Superior temporal gyrus (tissue), 1 donor: ENCODE results near the gene RPP40.
"Not testable (repeated sequence)": the region's sequence is repeated elsewhere in the genome, so short reads cannot be mapped to it uniquely, and the experiment has no call there.

Source experiments
- DNase-seq: peaks from one replicate; pipeline ENCODE4 v3.0.0-alpha.2; 2016; ENCODE audit errors: extremely low spot score

RPP40 gene

DNA sequence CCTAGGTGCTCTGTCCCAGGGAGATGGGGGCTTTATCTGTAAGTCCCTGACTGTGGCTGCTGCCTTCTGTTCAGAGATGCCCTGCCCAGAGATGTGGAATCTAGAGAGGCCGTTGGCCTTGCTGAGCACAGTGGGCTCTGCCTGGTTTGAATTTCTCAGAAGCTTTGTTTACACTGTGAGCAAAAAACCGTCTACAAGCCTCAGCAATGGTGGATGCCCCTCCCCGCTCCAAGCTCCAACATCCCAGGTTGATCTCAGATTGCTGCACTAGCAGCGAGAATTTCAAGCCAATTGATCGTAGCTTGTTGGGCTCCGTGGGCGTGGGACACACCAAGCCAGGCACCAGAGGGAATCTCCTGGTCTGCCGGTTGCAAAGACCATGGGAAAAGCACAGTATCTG, 16.3 kb upstream of the RPP40 start:
- DNase-seq, result no peak

DNA sequence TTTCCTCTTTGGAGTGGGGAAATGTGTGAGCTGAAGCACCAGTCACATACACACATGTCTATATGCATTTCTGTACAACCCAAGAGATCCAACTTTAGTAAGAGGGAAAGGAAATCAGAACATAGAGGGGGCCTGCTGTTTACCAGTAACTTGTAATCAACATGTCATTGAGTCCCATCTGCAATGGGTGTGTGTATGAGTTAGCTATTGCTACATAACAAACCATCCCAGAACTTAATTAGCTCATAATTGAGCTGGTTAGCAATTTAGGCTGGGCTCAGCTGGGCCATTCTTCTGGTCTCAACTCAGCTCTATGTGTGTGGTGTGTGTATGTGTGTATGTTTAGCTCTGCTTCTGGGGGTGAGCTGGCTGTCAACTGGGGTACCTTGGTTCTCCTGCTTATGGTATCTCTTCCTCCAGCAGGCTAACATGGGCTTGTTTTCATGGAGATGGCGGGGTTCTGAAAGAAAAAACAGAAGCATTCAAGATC, 10.3 kb upstream of the RPP40 start:
- DNase-seq, result no peak

DNA sequence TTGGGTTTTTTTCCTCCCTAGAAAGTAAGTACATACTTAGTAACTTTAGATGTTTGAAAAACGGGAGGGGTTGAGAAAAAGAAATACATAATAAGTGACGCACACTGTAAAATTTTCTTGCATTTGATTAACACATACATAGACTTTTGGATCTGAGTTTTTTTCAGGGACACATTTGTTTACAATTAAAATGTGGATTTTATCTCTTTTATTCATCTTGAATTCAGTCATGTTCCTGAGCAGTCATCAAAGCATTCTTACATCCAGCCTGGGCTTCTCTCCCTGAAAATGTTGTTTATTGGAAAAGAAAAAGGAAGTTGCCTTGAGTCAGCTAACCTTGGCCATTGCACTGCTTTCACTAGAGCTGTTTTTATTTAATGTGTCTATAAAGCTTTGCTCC, 8.7 kb upstream of the RPP40 start:
- no peak for DNase-seq

DNA sequence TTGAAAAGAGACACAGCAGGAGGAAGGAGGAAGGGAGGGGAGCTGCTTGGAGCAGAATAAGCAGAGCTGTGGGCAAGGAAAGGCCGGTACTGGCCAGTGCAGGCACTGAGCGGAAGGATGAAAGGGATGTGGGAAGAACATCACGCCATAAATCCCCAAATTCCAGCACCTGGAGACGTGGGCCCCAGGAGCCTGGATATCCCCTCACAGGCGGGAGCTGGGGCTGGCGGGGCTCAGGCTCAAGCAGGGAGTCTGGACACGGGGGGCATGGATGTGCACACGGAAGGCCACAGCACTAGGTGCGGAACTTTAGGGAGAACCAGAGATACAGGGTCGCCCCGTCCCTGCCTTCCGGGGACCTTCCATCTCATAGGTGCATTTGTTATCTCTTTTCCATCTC, 7.5 kb upstream of the RPP40 start:
- no peak for DNase-seq

DNA sequence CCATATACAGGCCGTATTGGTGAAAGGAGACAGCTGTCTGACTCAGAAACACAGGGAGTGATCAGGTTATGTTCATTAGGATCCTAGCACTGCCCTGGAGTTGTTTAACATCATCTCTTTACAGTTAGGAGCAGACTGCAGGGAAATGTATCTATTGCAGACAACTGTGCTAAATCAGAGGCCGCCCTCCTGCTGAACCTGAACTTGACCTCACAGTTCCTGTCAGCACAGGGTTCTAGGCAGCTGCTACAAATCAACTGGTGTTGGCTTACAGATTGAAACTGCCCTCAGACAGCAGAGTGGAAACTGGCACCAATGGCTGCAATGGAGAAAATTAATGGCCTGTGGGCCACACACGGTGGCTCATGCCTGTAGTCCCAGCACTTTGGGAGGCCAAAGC, 3.7 kb upstream of the RPP40 start:
- no peak for DNase-seq

DNA sequence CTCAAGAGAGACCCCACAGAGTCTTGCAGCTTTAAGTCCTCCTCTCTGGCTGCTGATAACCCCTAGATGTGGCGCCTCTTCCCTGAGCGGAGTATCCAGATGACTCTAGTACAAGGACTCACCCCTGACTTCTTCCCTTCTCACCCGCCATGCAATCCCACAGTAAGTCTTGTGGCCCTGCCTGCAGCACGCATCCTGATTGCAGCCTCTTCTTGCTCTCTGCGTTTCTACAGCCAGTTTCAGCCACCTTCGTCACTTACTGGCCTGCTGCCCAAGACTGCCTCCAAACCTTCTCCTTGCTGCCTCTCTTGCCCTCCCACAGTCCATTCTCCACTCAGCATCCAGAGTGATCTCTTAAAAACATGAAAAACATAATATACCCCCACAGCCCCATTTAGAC, 2.4 kb upstream of the RPP40 start:
- no peak for DNase-seq

DNA sequence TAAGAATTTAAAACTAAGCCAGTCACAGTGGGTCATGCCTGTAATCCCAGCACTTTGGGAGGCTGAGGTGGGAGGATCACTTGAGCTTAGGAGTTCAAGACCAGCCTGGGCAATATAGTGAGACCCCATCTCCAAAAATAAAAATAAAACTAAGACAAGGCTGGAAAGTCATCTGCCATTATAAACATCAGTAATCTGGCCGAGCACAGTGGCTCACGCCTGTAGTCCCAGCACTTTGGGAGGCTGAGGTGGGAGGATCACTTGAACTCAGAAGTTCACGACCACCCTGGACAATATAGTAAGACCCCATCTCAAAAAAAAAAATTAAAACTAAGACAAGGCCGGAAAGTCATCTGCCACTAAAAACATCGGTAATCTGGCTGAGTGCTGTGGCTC, 1.2 kb upstream of the RPP40 start:
- DNase-seq, result not testable (repeated sequence)

DNA sequence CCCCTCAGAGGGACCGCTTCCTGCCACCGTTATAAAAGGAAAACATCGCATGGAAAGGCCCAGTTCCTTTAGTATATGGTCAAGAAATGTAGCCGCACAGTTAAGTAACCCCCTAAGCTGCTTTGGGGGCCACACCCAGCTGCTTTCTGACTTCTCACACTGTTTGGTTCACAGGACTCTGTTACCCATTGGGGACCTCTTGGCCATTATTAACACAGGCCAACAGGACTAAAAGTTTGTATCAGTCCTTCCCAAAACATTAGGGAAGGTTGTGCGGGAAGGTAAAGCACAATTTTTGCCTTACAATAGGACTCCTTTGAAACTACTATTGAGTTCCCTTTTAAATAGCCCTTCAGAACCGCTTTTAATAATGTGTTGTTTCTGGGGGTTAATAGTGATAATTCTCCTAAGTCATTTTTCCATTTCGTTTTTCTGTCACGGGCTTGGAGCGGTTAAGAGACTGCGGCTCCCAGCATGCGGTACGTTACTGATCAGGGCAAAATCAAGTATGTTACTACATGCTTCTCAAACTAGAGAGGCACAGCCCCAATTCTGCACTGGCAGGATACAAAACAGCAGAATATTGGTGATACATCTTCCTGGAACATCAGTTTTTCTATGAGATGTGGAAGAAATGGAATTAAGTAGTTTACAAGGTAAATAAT, 668 bp upstream of the RPP40 start:
- no peak for DNase-seq

DNA sequence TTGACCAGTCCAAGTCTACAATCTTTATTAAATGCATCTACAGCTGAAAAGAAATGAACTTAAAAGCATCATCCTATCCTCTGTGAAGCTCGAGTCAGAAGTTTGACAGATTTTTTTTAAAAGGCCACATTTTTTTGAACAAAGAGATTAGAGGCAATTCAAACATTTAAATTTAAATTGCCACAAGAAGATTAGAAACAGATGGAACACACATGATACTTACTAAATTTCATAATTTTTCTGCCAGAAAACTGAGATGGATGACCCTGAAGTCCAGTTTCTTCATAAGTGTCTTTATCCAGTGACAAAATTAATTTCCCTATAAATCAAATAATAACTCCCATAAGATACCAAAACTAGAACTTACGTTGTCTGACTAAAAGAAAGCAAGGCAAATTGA, 4.3 kb downstream of the RPP40 start:
- DNase-seq, result no peak

DNA sequence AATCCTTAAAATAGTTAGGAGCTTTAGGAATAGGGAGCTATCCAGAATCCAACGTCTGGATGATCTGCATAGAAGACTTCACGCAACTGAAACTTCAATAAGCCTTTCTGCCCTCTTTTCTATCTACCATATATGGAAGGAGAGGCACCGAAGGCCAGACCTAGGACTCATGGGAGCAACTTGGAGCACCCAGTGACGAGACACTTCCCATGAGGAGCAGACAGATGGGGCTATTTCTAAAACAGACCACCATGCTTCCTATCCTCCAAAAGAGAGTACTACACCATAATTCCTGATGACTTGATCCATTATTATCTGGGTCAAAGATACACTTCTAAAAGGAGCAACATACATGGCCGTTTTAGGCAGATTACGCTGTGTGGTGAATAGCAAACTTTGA, 6.0 kb downstream of the RPP40 start:
- no peak for DNase-seq

DNA sequence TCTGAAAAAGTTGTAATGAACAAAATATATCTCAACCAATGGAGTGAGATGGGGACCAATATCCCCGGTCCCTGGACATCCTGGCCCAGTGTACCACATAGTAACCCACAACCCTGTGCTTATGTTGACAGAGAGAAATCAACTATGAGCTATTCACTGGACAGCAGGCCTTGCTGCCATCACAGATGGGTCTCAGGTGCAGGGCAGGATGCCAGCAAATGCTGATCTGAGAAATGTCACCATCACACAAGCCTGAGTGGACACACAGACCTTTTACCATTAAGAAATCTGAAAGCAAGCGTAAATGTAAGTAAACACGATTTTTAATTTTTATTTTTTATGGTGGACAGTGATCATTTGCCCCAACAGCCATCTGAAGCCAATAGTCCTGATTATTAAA, 9.1 kb downstream of the RPP40 start:
- DNase-seq, result no peak

DNA sequence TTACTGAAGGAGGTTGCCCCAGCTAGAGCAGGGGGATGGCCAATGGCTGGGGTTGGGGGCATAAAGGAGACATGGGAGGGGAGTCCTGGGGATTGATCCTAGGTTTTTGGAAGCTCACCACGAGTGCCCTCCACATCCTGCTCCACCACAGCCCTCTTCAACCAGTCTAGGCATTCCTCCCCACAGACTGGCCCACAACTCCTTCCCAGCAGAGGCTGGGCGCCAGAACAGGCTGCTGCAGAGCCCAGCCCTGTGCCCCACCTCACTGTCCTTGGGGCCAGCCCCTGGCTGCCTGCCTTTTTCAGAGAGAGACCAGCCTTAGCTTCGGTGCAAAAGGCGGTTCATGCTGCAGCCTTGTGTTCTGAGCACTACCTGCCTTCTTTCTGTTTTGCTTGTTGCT, 16.4 kb downstream of the RPP40 start:
- DNase-seq, result no peak

DNA sequence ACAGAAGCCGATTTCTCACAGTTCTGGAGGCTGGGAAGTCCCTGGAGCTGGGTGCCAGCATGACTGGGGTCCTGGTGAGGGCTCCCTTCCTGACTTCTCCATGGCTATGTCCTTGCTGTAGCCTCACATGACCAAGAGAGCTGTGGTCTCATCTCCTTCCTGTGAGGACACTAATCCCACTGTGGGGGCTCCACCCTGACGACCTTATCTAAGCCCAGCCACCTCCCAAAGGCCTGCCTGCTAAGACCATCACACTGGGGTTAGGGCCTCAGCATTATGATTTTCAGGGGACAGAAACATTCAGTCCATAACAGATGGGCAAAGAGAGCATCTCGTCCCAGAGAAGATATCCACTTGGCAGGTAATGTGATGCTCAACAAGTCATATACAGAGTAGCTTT, 16.8 kb downstream of the RPP40 start:
- DNase-seq, result no peak

DNA sequence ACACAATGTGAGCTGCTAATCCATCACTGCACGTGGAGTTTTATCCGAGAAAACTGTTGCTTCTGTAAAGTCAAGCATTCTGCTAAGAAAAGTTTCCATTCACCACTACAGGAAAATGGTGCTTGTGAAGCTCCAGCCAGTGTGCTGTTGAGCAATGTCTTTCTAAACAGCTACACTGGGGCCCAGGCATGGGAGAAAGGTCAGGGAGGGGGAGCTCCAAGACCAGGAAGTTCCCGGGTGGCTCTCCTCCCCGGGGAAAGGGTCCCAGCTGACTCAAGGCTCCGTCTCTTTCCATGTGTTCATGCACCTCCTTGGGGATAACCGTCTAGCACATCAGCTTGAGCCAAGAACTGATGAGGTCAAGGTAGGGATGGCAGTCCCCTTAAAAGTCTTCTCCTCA, 20.5 kb downstream of the RPP40 start:
- no peak for DNase-seq

DNA sequence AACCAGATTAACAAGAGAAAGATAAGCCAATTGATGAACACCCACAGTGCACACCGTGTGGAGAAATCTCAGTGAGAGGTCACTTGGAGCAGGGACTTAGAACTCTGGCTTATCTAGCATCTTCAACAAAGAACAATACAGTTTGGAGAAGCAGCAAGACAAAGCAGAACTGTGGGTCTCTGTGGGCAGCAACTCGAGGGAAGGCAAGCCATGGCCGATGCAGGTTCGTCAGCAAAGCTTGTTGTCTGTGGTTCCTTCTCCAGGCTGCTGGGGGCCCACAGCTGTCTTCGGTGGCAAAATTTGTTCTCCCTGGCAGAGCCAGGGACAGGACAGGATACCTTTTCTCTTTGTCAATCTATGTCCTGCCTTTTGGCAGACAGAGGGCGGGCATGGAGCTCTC, 22.1 kb downstream of the RPP40 start:
- no peak for DNase-seq

DNA sequence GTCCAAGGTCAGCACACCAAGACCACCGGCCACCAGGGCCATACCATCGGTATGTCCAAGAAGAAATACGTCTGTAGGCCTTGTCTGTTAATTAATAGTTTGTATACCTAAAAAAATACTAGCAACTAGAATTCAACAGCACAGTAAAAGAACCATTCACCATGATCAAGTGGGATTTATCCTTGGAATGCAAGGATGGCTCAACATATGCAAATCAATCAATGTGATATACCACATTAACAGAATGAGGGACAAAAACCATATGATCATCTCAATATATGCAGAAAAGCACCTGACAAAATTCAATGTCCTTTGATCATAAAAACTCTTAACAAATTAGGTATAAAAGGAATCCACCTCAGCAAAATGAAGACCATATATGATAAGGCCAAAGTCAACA, 24.4 kb downstream of the RPP40 start:
- DNase-seq, result no peak

DNA sequence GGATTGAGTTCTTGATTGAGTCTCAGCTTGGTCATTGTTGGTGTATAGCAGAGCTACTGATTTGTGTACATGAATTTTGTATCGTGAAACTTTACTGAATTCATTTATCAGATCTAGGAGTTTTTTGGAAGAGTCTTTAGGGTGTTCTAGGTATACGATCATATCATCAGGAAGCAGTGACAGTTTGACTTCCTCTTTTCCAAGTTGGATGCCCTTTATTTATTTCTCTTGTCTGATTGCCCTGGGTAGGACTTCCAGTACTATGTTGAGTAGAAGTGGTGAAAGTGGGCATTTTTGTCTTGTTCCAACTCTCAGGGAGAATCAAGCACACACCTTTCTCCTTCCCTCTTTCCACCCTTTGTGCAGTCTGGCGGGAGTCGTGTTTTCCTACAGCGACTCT, 26.4 kb downstream of the RPP40 start:
- no peak for DNase-seq

DNA sequence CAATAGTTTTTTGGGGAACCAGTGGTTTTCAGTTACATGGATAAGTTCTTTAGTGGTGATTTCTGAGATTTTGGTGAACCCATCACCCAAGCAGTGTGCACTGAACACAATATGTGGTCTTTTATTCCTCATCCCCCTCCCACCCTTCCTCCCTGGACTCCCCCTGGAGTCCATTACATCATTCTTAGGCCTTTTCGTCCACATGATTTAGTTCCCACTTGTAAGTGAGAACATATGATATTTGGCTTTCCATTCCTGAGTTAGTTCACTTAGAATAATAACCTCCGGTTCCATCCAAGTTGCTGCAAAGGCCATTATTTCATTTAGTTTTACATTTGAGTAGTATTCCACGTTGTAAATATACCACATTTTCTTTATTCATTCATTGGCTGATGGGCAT, 28.3 kb downstream of the RPP40 start:
- DNase-seq, result no peak

DNA sequence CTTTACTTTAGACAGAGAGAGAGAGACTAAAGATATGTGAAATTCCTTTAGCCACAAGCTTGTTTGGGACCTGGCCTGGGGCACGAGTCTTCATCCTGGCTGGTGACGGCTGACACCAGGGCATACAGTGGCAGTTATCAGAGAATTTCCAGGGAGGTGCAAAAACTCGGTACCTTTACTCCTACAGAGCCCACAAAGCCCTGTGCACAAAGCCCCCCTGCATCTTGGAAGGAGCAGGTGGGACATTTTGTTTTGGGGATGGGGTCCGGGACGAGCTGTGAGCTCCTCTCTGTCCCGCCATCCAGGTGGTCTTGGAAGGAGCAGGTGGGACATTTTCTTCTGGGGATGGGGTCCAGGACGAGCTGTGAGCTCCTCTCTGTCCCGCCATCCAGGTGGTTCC, 28.9 kb downstream of the RPP40 start:
- no peak for DNase-seq

DNA sequence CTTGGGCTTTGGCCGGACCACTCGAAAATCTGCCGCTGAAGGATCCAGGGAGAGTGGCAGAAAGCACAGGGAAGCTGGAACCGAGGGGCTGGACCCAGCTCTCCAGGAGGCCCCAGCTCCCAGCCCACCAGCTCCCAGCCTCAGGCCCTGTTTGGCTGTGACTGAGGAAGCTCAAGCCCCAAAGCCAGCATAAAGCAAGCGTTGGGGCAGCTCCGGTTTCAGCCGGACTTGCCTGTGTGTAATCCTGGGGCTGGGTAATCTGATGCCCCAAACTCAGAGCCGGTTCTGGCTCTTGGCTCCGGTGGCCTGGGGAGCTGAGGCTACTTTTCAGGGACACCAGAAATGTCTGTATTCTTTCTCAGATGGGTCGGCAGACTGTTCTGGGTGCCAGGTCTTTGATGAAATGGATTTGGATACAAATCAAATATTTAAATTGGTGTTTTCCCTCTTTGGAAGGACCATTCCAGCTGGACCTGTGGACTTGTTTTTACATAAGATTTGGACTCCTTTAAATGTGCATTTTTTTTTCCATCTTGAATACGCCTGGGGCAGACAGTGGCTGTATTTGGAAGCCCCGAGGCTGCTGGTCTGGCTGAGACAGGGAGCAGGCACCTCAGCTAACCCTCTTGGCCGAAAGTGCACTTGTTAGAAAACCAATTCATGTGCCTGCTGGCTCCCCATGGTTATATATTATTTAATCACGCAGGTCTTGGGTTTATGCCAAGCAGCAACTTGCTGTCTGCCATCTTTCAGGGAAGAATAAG, 29.7 kb downstream of the RPP40 start:
- no peak for DNase-seq

DNA sequence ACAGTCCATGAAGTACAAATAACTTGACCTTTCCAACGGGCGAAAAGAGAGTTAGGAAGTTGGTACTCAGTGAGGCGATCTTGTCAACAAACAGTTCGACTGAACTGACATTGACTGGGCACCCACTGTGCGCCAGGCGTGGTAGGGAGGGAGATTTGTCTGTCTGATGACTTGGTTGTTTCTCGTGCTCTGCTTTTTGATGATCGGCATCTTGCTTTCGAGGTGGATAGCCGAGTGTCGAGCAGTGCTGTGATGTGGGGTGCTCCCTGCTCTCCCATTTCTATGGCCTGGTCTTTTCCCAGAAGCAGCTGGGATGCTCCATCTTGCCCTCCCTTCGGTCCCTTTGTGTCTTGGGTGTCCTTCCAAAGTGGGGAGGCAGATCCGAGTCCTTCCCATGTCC, 30.4 kb downstream of the RPP40 start:
- no peak for DNase-seq

DNA sequence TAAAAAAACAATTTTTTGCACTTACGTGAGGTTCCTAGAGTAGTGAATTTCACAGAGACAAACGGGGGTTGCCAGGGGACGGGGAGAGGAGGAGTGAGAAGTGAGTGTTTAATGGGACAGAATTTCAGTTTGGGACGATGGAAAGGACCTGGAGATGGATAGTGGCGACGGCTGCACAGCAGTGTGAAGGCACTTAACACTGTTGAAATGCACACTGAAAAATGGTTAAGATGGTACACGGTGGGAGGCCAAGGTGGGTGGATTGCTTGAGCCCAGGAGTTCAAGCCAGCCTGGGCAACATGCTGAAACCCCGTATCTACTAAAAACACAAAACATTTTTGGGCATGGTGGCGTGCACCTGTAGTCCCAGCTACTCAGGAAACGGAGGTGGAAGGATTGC, 31.4 kb downstream of the RPP40 start:
- DNase-seq, result no peak

DNA sequence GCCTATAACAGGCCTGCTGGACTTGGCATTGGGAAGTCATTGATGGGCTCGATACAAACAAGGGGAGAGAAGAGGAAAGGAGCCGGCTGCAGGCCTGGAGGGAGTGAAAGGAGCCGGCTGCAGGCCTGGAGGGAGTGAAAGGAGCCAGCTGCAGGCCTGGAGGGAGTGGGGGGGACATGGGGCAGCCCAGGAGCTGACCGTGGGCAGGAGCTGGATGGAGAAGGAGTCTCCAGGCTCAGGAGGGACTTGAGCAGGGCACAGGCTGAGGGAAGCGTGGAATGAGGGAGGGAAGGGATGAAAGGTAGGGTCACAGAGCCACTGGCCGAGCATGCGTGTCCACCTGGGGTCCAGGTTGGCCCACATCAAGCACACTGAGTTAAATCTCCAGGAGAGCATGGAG, 32.0 kb downstream of the RPP40 start:
- no peak for DNase-seq
